Activated naive CD8-positive, alpha-beta T cell (primary cell): ENCODE results near the gene CCDC81.

Experiments
- H3K27ac Mint-ChIP-seq: one replicate; pipeline ENCODE4 v1.8.0; 2021; ENCODE audit warnings: mixed read lengths
- H3K27me3 Mint-ChIP-seq: one replicate; pipeline ENCODE4 v1.8.0; 2021; ENCODE audit warnings: mixed read lengths
- H3K36me3 Mint-ChIP-seq: one replicate; pipeline ENCODE4 v1.8.0; 2021; ENCODE audit warnings: mixed read lengths
- H3K4me1 Mint-ChIP-seq: one replicate; pipeline ENCODE4 v1.8.0; 2021; ENCODE audit warnings: low read depth, mixed read lengths
- H3K4me3 Mint-ChIP-seq: one replicate; pipeline ENCODE4 v1.8.0; 2021; ENCODE audit warnings: mild to moderate bottlenecking, mixed read lengths
- H3K9me3 Mint-ChIP-seq: one replicate; pipeline ENCODE4 v1.8.0; 2021; ENCODE audit warnings: low read depth, mixed read lengths

CCDC81 gene

DNA sequence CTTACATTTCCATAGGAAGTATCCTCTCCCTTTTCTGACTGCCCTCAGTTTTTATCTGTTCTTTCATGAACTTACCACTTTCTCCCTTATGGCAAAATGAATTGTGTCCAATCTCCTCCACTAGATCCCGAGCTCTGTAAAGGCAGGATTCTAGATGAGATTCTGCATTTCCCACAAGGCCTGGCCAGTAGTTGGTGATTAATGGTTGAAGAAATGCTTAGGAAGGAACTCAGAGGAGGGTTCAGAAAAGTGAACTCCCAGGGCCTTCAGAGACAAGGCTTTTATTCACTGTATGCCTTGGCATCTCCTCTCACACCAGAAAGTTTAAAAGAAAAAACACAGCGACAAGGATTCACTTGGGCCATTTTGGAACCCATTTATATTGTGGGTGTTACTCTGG is 66.2 kb downstream of the CCDC81 start:
- H3K4me3 Mint-ChIP-seq: no peak overlapping the region
- peaks cover 3% of the 10 kb centered on the region for H3K36me3 Mint-ChIP-seq
- no peaks in the 10 kb centered on the region for H3K9me3 Mint-ChIP-seq
- peaks cover 19% of the 10 kb centered on the region for H3K4me1 Mint-ChIP-seq
- H3K27ac Mint-ChIP-seq: peak overlapping the region; percentile 31
- no peaks in the 10 kb centered on the region for H3K27me3 Mint-ChIP-seq

GRCh38 chr11:86442420-86442819 is 67.7 kb downstream of the CCDC81 start:
- Mint-ChIP-seq H3K36me3 (peaks cover 3% of the 10 kb centered on the region), H3K9me3 (no peaks in the 10 kb centered on the region), H3K4me1 (peaks cover 22% of the 10 kb centered on the region), H3K27me3 (no peaks in the 10 kb centered on the region), H3K4me3 (no peak overlapping the region), H3K27ac (peak overlapping the region; percentile 72)

DNA sequence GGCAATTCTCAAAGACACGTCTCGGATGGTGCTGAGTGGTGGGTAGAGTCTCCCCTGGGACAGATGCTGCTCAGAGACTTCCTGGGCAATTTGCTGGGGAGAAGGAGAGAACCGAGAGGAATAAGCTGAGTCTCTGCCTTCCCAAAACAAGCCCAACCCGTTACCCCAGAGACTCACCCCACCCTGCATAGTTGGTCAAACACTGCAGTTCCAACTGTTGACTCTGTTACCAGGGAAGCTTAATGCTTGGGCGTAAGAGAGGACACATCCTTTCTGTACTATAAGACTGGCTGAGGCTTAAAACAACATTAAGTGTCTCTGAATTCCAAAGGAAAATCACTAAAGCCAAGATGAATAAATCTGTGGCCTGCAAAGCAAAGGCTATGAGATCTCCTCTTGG is 68.1 kb downstream of the CCDC81 start:
- peak overlapping the region; percentile 72 for H3K27ac Mint-ChIP-seq
- peaks cover 22% of the 10 kb centered on the region for H3K4me1 Mint-ChIP-seq
- peaks cover 3% of the 10 kb centered on the region for H3K36me3 Mint-ChIP-seq
- no peaks in the 10 kb centered on the region for H3K9me3 Mint-ChIP-seq
- no peaks in the 10 kb centered on the region for H3K27me3 Mint-ChIP-seq
- no peak overlapping the region for H3K4me3 Mint-ChIP-seq

DNA sequence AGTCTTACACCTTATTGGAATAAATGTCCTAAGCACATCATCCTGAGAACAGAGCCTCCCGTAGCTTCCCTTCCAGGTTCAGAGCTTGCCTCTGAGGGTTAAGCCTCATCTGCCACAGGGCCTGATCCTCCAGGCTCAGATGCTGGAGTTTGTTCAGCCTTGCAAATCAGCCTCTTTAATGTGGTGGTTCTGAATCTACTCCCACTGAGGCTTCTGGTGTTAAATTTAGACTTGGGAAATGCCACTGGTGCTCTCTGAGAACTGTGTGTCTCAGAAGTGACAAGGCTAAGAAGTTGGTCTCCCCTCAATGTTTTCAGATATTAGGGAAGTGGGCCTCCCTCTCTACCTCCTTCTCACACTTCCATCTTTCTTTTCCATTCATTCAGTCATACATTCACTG is 68.7 kb downstream of the CCDC81 start:
- Mint-ChIP-seq H3K4me3 (no peak overlapping the region), H3K9me3 (no peaks in the 10 kb centered on the region), H3K27me3 (no peaks in the 10 kb centered on the region), H3K36me3 (peaks cover 3% of the 10 kb centered on the region), H3K27ac (peak overlapping the region; percentile 72), H3K4me1 (peaks cover 22% of the 10 kb centered on the region)

DNA sequence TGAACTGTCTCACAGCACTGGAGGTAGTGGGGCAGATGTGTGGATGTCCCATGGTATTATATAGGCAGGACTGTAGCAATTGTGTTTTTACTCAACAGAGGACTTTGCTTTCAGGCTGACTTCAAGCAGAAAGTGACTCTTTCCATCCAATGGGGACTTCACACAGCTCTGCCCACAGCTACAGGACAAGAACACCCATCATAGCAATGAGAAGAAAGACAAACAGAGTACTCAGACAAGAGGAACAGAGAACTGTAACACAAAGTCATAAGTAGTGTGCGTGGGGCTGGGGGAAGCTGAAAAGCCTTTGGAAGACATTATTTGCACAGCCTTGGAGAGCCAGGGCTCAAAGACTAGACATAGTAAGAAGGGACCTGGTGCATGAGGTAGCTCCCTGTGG is 70.3 kb downstream of the CCDC81 start:
- peaks cover 3% of the 10 kb centered on the region for H3K36me3 Mint-ChIP-seq
- H3K4me3 Mint-ChIP-seq: no peak overlapping the region
- no peaks in the 10 kb centered on the region for H3K9me3 Mint-ChIP-seq
- H3K4me1 Mint-ChIP-seq: peaks cover 22% of the 10 kb centered on the region
- H3K27ac Mint-ChIP-seq: peak overlapping the region; percentile 79
- no peaks in the 10 kb centered on the region for H3K27me3 Mint-ChIP-seq

DNA sequence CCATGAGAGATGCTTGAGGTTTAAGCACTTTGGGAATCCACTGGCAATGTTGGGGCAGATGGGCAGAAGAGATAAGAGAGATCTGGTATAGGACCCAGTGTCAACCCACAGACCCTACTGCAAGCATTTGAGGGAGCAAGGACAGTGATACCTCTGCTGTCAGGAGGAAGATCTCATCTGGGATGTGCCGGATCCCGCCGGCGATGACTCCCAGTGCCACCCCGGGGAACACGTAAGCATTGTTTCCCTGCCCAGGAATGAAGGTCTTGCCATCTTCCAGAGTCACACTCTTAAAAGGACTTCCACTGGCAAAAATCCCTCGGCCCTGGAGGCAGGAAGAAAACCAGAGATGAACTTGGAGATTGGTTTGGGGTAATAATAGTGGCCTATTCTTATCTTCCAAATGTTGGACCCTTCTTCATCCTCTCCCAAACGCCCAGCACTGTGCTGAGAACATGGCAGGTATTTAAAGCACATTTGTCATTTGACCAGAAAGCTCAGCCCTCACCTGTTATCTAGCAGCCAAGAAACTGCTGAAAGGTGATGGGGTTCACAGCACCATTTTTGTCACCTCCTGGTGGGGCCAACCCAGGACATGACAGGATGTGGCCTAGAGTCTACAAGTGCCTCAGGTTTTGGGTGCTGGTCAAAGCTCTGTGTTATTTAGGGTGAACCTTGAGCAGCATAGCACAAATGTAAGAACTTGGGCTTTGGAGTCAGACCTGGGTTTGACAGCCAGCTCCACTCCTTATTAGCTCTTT is 71.7 kb downstream of the CCDC81 start:
- Mint-ChIP-seq H3K27me3 (no peaks in the 10 kb centered on the region), H3K4me3 (no peak overlapping the region), H3K27ac (no peak overlapping the region), H3K4me1 (peaks cover 22% of the 10 kb centered on the region), H3K36me3 (peaks cover 3% of the 10 kb centered on the region), H3K9me3 (no peaks in the 10 kb centered on the region)

DNA sequence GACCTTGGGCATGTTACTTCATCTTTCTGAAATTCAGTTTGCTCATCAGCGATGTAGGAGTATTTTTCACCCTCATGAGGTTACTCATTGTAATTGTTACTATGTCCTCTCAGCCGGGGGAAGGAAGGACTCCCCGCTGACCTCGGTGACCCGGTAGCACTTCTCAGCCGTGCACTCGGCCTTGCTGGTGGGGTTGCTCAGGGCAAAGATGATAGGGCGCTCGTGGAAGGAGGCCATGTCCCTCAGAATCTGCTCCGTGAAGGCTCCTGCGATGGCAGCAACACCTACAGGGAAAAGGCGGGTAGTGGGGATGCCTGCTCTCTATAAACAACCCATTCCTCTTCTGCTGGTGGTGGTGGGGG is 72.2 kb downstream of the CCDC81 start:
- H3K27me3 Mint-ChIP-seq: no peaks in the 10 kb centered on the region
- H3K4me1 Mint-ChIP-seq: peaks cover 22% of the 10 kb centered on the region
- no peak overlapping the region for H3K27ac Mint-ChIP-seq
- no peak overlapping the region for H3K4me3 Mint-ChIP-seq
- peaks cover 3% of the 10 kb centered on the region for H3K36me3 Mint-ChIP-seq
- no peaks in the 10 kb centered on the region for H3K9me3 Mint-ChIP-seq

GRCh38 chr11:86447763-86448480 is 73.2 kb downstream of the CCDC81 start:
- H3K4me1 Mint-ChIP-seq: peaks cover 16% of the 10 kb centered on the region
- peak overlapping the region; percentile 51 for H3K27ac Mint-ChIP-seq
- no peaks in the 10 kb centered on the region for H3K9me3 Mint-ChIP-seq
- H3K27me3 Mint-ChIP-seq: no peaks in the 10 kb centered on the region
- H3K36me3 Mint-ChIP-seq: peaks cover 3% of the 10 kb centered on the region
- no peak overlapping the region for H3K4me3 Mint-ChIP-seq

GRCh38 chr11:86449993-86450629 is 75.4 kb downstream of the CCDC81 start:
- H3K27ac Mint-ChIP-seq: no peak overlapping the region
- H3K36me3 Mint-ChIP-seq: no peaks in the 10 kb centered on the region
- peaks cover 4% of the 10 kb centered on the region for H3K4me1 Mint-ChIP-seq
- no peaks in the 10 kb centered on the region for H3K27me3 Mint-ChIP-seq
- H3K4me3 Mint-ChIP-seq: no peak overlapping the region
- H3K9me3 Mint-ChIP-seq: no peaks in the 10 kb centered on the region

- Mint-ChIP-seq H3K36me3 (no peaks in the 10 kb centered on the region), H3K9me3 (no peaks in the 10 kb centered on the region), H3K27ac (no peak overlapping the region), H3K27me3 (no peaks in the 10 kb centered on the region), H3K4me1 (peaks cover 2% of the 10 kb centered on the region), H3K4me3 (no peak overlapping the region)
These were observed 78.8 kb downstream of the CCDC81 start for GRCh38 chr11:86453290-86454030.

DNA sequence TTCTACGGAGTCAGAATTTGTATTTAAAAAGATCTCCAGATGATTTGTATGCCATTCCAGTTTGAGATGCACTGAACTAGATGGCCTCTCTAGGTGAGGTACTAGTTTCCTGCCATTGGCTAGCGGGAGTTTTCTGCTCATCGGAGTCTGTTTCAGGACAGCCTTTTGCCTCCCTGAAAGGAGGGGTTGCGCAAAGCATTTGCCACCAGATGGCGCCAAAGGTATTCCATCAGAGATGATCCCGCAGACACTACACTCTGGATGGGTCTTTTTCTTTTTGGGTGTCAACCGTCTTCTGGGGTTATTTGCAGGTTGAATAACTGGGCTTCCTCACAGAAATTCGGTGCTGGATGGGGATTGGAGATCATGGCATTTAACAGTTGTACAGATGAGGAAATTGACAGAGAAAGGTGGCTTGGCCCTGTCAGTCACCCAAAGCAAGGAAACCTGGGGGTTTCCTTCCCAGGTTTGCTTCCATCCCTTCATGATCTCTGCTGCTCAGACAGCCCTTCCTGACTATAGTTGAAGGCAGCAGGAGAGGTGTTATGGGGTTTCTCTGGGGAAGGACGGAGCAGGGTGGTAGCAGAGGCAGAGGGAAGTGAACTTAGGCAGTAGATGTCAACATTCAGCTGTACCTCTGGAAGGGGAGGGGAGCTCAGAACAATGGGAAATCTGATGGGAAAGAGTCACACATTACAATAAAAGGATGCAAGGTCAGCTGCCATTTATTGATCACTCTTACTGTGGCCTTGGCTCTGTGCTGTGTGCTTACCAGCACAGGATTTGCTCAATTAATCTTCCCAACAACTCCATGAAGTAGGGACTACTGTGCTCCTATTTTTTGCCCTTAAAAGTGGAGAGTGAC is 81.6 kb downstream of the CCDC81 start:
- Mint-ChIP-seq H3K4me1 (peaks cover 2% of the 10 kb centered on the region), H3K27ac (no peak overlapping the region), H3K4me3 (no peak overlapping the region), H3K36me3 (no peaks in the 10 kb centered on the region), H3K27me3 (no peaks in the 10 kb centered on the region), H3K9me3 (no peaks in the 10 kb centered on the region)

GRCh38 chr11:86458294-86459001 is 83.8 kb downstream of the CCDC81 start:
- no peaks in the 10 kb centered on the region for H3K9me3 Mint-ChIP-seq
- H3K27me3 Mint-ChIP-seq: no peaks in the 10 kb centered on the region
- no peak overlapping the region for H3K4me3 Mint-ChIP-seq
- peaks cover 2% of the 10 kb centered on the region for H3K4me1 Mint-ChIP-seq
- no peaks in the 10 kb centered on the region for H3K36me3 Mint-ChIP-seq
- H3K27ac Mint-ChIP-seq: no peak overlapping the region

DNA sequence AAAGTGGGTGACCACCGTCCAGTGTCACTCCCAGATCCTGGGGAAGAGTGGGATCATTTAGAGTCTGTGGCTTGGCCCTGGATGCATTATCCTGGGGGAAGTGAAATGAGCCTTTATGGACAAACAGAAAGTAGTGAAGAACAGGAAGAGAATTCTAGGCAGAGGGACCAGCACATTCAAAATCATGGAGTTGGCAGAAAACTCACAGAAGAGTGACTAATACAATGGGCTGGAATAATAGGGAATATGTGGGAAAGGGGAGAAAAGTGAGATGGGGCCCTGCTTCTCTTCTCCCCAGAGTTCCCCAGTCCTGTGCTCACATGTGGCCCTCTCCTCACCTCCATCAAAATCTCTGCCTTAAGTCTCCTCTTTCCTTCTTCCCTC is 84.3 kb downstream of the CCDC81 start:
- H3K27me3 Mint-ChIP-seq: no peaks in the 10 kb centered on the region
- peaks cover 2% of the 10 kb centered on the region for H3K4me1 Mint-ChIP-seq
- H3K36me3 Mint-ChIP-seq: no peaks in the 10 kb centered on the region
- H3K27ac Mint-ChIP-seq: no peak overlapping the region
- H3K9me3 Mint-ChIP-seq: no peaks in the 10 kb centered on the region
- H3K4me3 Mint-ChIP-seq: no peak overlapping the region
